Suppressor macrophage treated with lipopolysaccharide for 4 hours (primary cell): Measurements from ENCODE around the gene ZG16.
"Not testable (repeated sequence)": the region's sequence is repeated elsewhere in the genome, so short reads cannot be mapped to it uniquely, and the experiment has no call there.

Source experiments
- DNase-seq: peaks from one replicate; pipeline ENCODE4 v3.0.0-alpha.2; 2020

The ZG16 gene

GRCh38 chr16:29790183-29790948 lies 12.3 kb downstream of the ZG16 start, which contains the start of gene KIF22:
KIF22 (plus strand) TSS chr16:29790751; CDS start chr16:29790760, 9 bp downstream.
- peak; percentile 100 for DNase-seq

GRCh38 chr16:29790949-29791844 lies 13.1 kb downstream of the ZG16 start:
- DNase-seq: no peak

- no peak for DNase-seq
Observed at GRCh38 chr16:29791845-29792807, 14.1 kb downstream of the ZG16 start.

DNA sequence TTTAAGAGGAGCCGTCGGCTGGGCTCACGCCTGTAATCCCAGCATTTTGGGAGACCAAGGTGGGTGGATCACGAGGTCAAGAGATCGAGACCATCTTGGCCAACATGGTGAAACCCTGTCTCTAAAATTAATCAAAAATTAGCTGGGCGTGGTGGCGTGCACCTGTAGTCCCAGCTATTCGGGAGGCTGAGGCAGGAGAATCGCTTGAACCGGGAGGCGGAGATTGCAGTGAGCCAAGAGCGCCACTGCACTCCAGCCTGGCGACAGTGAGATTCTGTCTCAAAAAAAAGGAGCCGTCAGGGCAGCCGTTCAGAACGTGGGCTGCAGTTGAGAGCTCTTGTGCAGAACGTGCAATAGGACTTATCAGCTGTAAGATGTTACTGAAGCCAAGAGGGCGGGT lies 15.1 kb downstream of the ZG16 start:
- DNase-seq: not testable (repeated sequence)

GRCh38 chr16:29794231-29794710 lies 16.2 kb downstream of the ZG16 start:
- DNase-seq: no peak

DNA sequence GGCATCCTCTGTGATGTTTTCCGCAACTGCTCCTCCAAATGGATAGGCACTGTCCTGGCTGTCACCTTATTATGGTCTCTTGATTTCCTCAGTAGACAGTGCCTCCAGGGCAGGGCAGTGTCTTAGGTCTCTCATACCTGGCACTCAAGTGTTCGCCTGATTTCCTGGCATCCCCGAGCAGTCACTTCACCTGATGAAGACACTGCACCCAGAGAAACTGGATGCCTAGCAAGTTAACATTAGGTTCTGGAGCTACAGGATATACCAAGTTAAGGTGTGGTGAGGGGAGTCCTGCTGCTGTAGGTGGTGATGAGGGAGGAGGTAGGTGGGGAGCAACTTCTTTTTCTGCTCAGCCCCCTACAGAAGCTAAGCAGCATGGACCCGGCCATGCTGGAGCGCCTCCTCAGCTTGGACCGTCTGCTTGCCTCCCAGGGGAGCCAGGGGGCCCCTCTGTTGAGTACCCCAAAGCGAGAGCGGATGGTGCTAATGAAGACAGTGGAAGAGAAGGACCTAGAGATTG lies 24.4 kb downstream of the ZG16 start:
- no peak for DNase-seq

GRCh38 chr16:29804020-29804419 lies 26.0 kb downstream of the ZG16 start:
- DNase-seq: no peak

GRCh38 chr16:29804455-29805231 lies 26.6 kb downstream of the ZG16 start:
- DNase-seq: no peak

DNA sequence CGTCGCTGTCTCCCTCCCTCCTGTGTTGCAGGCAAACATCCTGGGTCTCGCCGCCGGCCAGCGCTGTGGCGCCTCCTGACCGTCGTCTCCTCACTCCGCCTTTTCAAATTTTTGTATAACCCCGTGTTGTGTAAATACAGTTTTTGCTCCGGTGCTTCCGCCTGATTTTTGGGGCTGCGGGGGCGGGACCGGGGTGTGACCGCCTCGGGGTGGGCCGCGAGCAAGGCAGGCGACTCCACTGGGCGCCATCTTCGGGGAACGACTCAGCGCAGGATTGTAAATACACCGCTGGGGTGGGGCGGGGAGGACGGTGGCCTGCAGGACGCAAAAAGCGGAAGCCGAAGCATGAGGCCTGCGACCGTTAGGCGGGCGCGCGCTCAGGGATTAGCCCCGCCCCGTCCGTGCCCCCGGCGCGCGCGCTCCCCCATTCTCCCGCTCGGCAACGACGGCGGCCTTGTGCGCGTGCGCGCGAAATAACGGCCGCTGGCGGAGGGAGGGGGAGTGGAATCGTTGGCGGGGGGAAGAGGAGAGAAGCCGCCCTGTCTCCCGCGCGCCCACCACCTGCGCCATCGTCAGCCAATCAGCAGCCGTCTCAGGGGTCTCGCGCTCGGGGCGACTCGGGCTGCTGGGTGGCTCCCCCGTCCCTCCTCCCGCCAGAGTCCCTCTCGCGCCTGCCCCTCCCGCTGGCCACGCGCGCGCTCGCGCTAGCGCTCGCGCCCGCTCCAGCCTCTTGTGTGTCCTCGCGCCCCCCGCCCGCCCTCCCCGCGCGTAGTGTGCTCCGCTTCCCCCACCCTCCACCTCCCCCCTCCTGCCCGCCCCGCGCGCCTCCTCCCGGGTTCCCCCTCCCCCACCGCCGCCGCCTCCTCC lies 27.4 kb downstream of the ZG16 start:
- peak; percentile 99 for DNase-seq

DNA sequence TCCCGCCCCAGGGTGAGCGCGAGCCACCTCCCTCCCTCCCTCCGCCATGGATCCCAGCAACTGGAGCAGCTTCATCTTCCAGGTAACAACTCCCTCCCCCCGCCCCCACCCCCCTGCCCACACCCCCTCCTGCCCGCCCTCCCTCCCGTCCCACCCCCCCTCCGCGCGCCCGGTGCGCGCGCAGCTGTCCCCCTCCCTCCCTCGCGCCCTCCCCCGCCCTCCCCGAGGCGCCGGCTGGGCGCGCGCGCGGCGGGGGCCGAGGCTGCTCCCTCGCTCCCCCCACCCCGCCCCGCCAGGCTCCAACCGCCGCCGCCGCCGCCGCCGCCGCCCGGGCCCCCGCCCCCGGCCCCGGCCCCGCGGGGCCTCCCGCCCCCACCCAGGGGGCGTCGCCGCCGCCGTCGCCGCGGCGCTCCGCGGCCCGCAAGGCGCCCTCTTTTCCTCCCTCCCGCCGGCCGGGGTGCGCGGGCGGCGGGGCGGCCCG lies 28.1 kb downstream of the ZG16 start, which contains the start of gene MAZ:
Gene MAZ, plus strand, starts transcription at position 431 of the 481 bp plus-strand sequence. CDS start 173 bp downstream, outside the sequence.
- peak; percentile 73 for DNase-seq

GRCh38 chr16:29806641-29807425 lies 28.8 kb downstream of the ZG16 start:
- DNase-seq: no peak

- DNase-seq: peak; percentile 89
Observed at GRCh38 chr16:29807426-29808218, 29.6 kb downstream of the ZG16 start.

DNA sequence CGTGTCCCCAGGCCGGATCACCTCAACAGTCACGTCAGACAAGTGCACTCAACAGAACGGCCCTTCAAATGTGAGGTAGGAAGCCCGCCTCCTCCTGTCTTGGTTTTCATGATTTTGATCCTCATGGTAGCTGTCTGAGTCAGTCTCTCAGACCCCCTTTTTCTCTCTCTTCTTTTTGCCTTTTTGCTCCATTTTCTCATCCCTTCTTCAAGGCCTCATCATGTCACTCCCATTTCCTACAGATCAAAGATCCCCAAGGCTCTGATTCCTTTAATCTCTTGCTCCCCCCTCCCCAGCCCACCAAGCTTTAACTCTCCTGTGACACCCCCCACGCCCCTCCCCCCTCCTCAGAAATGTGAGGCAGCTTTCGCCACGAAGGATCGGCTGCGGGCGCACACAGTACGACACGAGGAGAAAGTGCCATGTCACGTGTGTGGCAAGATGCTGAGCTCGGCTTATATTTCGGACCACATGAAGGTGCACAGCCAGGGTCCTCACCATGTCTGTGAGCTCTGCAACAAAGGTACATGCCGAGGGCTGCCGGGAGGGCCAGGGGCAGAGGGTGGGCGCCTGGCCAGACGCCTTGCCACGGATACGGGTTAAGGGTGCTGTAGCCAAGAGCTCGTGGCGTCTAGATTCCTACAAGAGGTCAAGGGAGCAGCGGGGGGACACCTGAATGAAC lies 30.3 kb downstream of the ZG16 start:
- no peak for DNase-seq

DNA sequence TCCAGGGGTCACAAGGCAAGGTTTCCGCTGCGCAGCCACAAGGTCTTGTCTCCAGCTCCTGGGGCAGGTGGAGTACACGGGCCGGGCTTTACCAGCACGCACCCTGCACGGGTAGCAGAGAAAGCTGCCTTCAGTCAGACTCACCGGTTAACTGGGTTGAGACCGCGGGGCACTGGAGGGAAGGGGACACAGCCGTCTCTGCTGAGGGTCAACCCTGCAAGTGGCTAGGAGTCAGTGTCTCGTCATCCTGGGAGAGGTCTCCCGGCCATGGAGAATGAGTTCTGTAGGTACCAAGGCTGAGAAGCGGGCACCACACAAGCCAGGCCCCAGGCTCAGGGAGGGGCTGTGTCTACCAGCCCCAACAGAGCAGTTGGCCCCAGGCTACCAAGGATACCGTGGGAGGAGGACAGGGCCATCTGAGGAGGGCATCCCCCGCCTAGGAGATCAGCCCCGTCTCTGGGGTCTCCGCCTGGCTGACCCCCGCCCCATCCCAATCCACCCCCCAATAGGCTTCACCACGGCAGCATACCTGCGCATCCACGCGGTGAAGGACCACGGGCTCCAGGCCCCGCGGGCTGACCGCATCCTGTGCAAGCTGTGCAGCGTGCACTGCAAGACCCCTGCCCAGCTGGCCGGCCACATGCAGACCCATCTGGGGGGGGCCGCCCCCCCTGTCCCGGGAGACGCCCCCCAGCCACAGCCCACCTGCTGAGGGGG lies 31.1 kb downstream of the ZG16 start:
- DNase-seq: no peak

- DNase-seq: no peak
Observed at GRCh38 chr16:29809850-29810698, 32.0 kb downstream of the ZG16 start.

- no peak for DNase-seq
Observed at GRCh38 chr16:29810699-29811169, 32.7 kb downstream of the ZG16 start.
